H1 (cell line): Measurements from ENCODE around the gene CCT6A. TPM values are rescaled to one million over a fixed set of nuclear protein-coding genes. Genes with fewer than 3 reads are reported as not detected.
A peak's percentile ranks its signal among the peaks of the same experiment; 100 is the strongest.

ENCODE experiments used
- CTCF ChIA-PET: fragments of 300-600 bp; sonication (Branson Sonifier 250); formaldehyde crosslinking; loops from one replicate; lab custom pipeline; 2021; ENCODE audit not compliant: partially characterized antibody; lab: Charles Lee
- POLR2A ChIA-PET: fragments of 300-600 bp; sonication (Branson Sonifier 250); formaldehyde crosslinking; loops from one replicate; lab custom pipeline; 2021; ENCODE audit warnings: inconsistent platforms; ENCODE audit not compliant: partially characterized antibody; lab: Charles Lee
- DNase-seq, 2 experiments: peaks; one replicate each; pipeline versions ENCODE4 v3.0.0 to v3.0.0-alpha.2; 2010 to 2022; ENCODE audit warnings: low spot score in 2 of 2, low read depth in 1 of 2, mixed read lengths in 1 of 2
- FAIRE-seq: peaks from 2 replicates; lab custom pipeline; 2011; peaks lifted over from hg19 to GRCh38; lab: Jason Lieb, UNC
- H2AFZ ChIP-seq: 2 replicates; pipeline ENCODE4 v1.8.1; 2012; ENCODE audit warnings: low read length, inconsistent platforms
- H2AK5ac ChIP-seq: 2 replicates; pipeline ENCODE4 v1.6.1; 2013; ENCODE audit warnings: low read depth, low read length
- H2BK120ac ChIP-seq: replicated peaks from 2 replicates; pipeline ENCODE3; 2013; ENCODE audit warnings: low read depth, low read length, inconsistent platforms
- H2BK12ac ChIP-seq: 2 replicates; pipeline ENCODE4 v1.6.1; 2013; ENCODE audit warnings: low read depth, low read length
- H2BK15ac ChIP-seq: 2 replicates; pipeline ENCODE4 v1.6.1; 2013; ENCODE audit warnings: low read length
- H2BK20ac ChIP-seq: 2 replicates; pipeline ENCODE4 v1.6.1; 2013; ENCODE audit warnings: low read length
- H2BK5ac ChIP-seq: 2 replicates; pipeline ENCODE4 v1.6.1; 2013; ENCODE audit warnings: low read depth, low read length
- H3K14ac ChIP-seq: 2 replicates; pipeline ENCODE4 v1.6.1; 2013; ENCODE audit warnings: inconsistent platforms; ENCODE audit not compliant: insufficient read length
- H3K18ac ChIP-seq: 2 replicates; pipeline ENCODE4 v1.6.1; 2013; ENCODE audit warnings: low read length; ENCODE audit errors: extremely low read depth
- H3K23ac ChIP-seq: 2 replicates; pipeline ENCODE4 v1.6.1; 2013; ENCODE audit warnings: inconsistent platforms; ENCODE audit not compliant: insufficient read length
- H3K23me2 ChIP-seq: 2 replicates; pipeline ENCODE4 v1.6.1; 2013; ENCODE audit warnings: low read depth, low read length
- H3K27ac ChIP-seq: 2 replicates; pipeline ENCODE4 v1.6.1; 2011; ENCODE audit warnings: low read depth, low read length, inconsistent platforms
- H3K27me3 ChIP-seq, 4 experiments: replicated peaks in 1 of 4; 1 replicate in 1 of 4; 2 replicates in 3 of 4; pipeline versions ENCODE4 v1.6.1 to v1.8.1; 2011 to 2013; ENCODE audit warnings: low read length in 3 of 4, mild to moderate bottlenecking in 3 of 4, inconsistent platforms in 2 of 4, mixed read lengths in 2 of 4, moderate library complexity in 1 of 4; ENCODE audit not compliant: control insufficient read depth in 3 of 4, insufficient read depth in 3 of 4; ENCODE audit errors: extremely low read depth in 1 of 4
- H3K36me3 ChIP-seq, 4 experiments: 2 replicates each; pipeline versions ENCODE4 v1.6.1 to v1.8.1; 2011 to 2013; ENCODE audit warnings: mild to moderate bottlenecking in 4 of 4, low read length in 3 of 4, moderate library complexity in 2 of 4, control low read depth in 1 of 4, inconsistent platforms in 1 of 4; ENCODE audit not compliant: insufficient read depth in 4 of 4, control insufficient read depth in 2 of 4
- H3K4ac ChIP-seq: replicated peaks from 2 replicates; pipeline ENCODE3; 2013; ENCODE audit warnings: low read length, low read depth, mixed read lengths, inconsistent platforms; ENCODE audit not compliant: insufficient read length
- H3K4me1 ChIP-seq, 4 experiments: replicated peaks in 1 of 4; 1 replicate in 1 of 4; 2 replicates in 3 of 4; pipeline versions ENCODE4 v1.6.1 to v1.8.1; 2011 to 2013; ENCODE audit warnings: low read length in 3 of 4, inconsistent platforms in 2 of 4, mixed read lengths in 1 of 4; ENCODE audit not compliant: insufficient read depth in 4 of 4, control insufficient read depth in 3 of 4
- H3K4me2 ChIP-seq, 2 experiments: 2 replicates each; pipeline versions ENCODE4 v1.6.1 to v1.8.1; 2011 to 2013; ENCODE audit warnings: low read depth in 2 of 2, low read length in 2 of 2, control low read depth in 1 of 2, inconsistent platforms in 1 of 2, mild to moderate bottlenecking in 1 of 2; ENCODE audit not compliant: insufficient read depth in 1 of 2
- H3K4me3 ChIP-seq, 4 experiments: fragments of 200-600, 300-600 bp in 1 of 4; sonication (generic), shearing (Covaris generic), sonication (Bioruptor Twin) in 1 of 4; 2 replicates each; pipeline versions ENCODE4 v1.5.1 to v1.8.1; 2011 to 2016; ENCODE audit warnings: low read length in 4 of 4, low read depth in 3 of 4, control low read depth in 2 of 4, inconsistent platforms in 2 of 4, mild to moderate bottlenecking in 2 of 4, mixed read lengths in 1 of 4, moderate library complexity in 1 of 4; ENCODE audit not compliant: insufficient read depth in 2 of 4; ENCODE audit errors: extremely low read depth in 1 of 4
- H3K56ac ChIP-seq: replicated peaks from 2 replicates; pipeline ENCODE3; 2013; ENCODE audit warnings: low read depth, mild to moderate bottlenecking, mixed read lengths, low read length, inconsistent platforms; ENCODE audit not compliant: insufficient read length
- H3K79me1 ChIP-seq: 2 replicates; pipeline ENCODE4 v1.6.1; 2013; ENCODE audit warnings: low read depth, low read length, control low read depth
- H3K79me2 ChIP-seq, 2 experiments: 2 replicates each; pipeline versions ENCODE4 v1.6.1 to v1.8.1; 2012 to 2013; ENCODE audit warnings: low read length in 2 of 2, mild to moderate bottlenecking in 2 of 2, inconsistent platforms in 1 of 2; ENCODE audit not compliant: insufficient read depth in 2 of 2, control insufficient read depth in 1 of 2
- H3K9ac ChIP-seq, 4 experiments: replicated peaks in 1 of 4; 1 replicate in 1 of 4; 2 replicates in 3 of 4; pipeline versions ENCODE4 v1.6.1 to v1.8.1; 2011 to 2013; ENCODE audit warnings: low read depth in 3 of 4, low read length in 3 of 4, control low read depth in 2 of 4, mild to moderate bottlenecking in 2 of 4, moderate library complexity in 2 of 4, inconsistent platforms in 1 of 4; ENCODE audit errors: extremely low read depth in 1 of 4
- H3K9me3 ChIP-seq, 2 experiments: 2 replicates each; pipeline versions ENCODE4 v1.6.1 to v1.8.1; 2012 to 2013; ENCODE audit warnings: mild to moderate bottlenecking in 2 of 2, moderate library complexity in 2 of 2, control low read depth in 1 of 2, inconsistent platforms in 1 of 2, low read depth in 1 of 2, low read length in 1 of 2, mixed read lengths in 1 of 2; ENCODE audit not compliant: insufficient read depth in 2 of 2
- H4K20me1 ChIP-seq, 2 experiments: replicated peaks in 1 of 2; 2 replicates each; pipeline versions ENCODE3 to v1.8.1; 2011 to 2013; ENCODE audit warnings: inconsistent platforms in 2 of 2, low read length in 2 of 2, mild to moderate bottlenecking in 1 of 2; ENCODE audit not compliant: insufficient read depth in 2 of 2, control insufficient read depth in 1 of 2
- H4K5ac ChIP-seq: 2 replicates; pipeline ENCODE4 v1.6.1; 2013; ENCODE audit warnings: low read length, low read depth, mixed read lengths, inconsistent platforms; ENCODE audit not compliant: insufficient read length
- H4K8ac ChIP-seq: 2 replicates; pipeline ENCODE4 v1.8.0; 2013; ENCODE audit warnings: mild to moderate bottlenecking, moderate library complexity, low read length, inconsistent platforms; ENCODE audit not compliant: insufficient read depth; ENCODE audit errors: extremely low read depth
- H4K91ac ChIP-seq: replicated peaks from 2 replicates; pipeline ENCODE3; 2013; ENCODE audit warnings: low read length, mixed read lengths, inconsistent platforms; ENCODE audit not compliant: insufficient read length
- ASH2L ChIP-seq: fragments of 200-600, 300-600 bp; sonication (generic); IDR thresholded peaks from one replicate; pipeline ENCODE4 v1.7.1; 2017; ENCODE audit warnings: low read length
- CBX5 ChIP-seq: fragments of 300-800, 300-1000 bp; sonication (generic); IDR thresholded peaks from 2 replicates; pipeline ENCODE4 v1.7.1; 2016; ENCODE audit warnings: antibody characterized with exemption, low read length, low read depth
- CBX8 ChIP-seq: fragments of 300-800, 300-1000 bp; sonication (generic); IDR thresholded peaks from 2 replicates; pipeline ENCODE4 v1.7.1; 2016; ENCODE audit warnings: low read depth, low read length, borderline replicate concordance
- GABPA ChIP-seq: IDR thresholded peaks from 2 replicates; pipeline ENCODE4 v1.6.1; 2011; ENCODE audit warnings: mild to moderate bottlenecking, low read length, moderate library complexity, borderline replicate concordance; ENCODE audit not compliant: insufficient read depth
- JUND ChIP-seq: IDR thresholded peaks from 2 replicates; pipeline ENCODE4 v1.6.1; 2011; ENCODE audit warnings: mild to moderate bottlenecking, improper control_type of control experiment, low read length
- KDM5A ChIP-seq: fragments of 200-600 bp; IDR thresholded peaks from 2 replicates; pipeline ENCODE4 v1.7.1; 2012; ENCODE audit warnings: mild to moderate bottlenecking, low read length, inconsistent platforms, mixed read lengths
- POLR2A ChIP-seq, 2 experiments: IDR thresholded peaks; 1 replicate in 1 of 2; 2 replicates in 1 of 2; pipeline ENCODE4 v1.6.1; 2011; ENCODE audit warnings: low read depth in 2 of 2, low read length in 2 of 2, mild to moderate bottlenecking in 2 of 2; ENCODE audit errors: control extremely low read depth in 1 of 2
- SP1 ChIP-seq: IDR thresholded peaks from 2 replicates; pipeline ENCODE4 v1.6.1; 2011; ENCODE audit warnings: low read depth, low read length
- TAF1 ChIP-seq: IDR thresholded peaks from 2 replicates; pipeline ENCODE4 v1.6.1; 2011; ENCODE audit warnings: mild to moderate bottlenecking, low read depth, low read length
- TAF7 ChIP-seq: optimal IDR thresholded peaks from 2 replicates; pipeline ENCODE3; 2011; ENCODE audit warnings: low read depth, mild to moderate bottlenecking, inconsistent platforms, low read length, moderate library complexity, borderline replicate concordance
- TBP ChIP-seq: IDR thresholded peaks from 2 replicates; pipeline ENCODE4 v1.6.1; 2011; ENCODE audit warnings: low read depth, low read length, improper control_type of control experiment
- WGBS, 2 experiments: shearing (Covaris generic) in 1 of 2; methylation state at CpG; one replicate each; pipeline versions ENCODE4 v1.1.6 to v1.1.7; 2013 to 2015; ENCODE audit warnings: low lambda C conversion rate in 2 of 2, mixed read lengths in 2 of 2, inconsistent platforms in 1 of 2, low coverage in 1 of 2, missing lambda C conversion rate in 1 of 2; ENCODE audit not compliant: insufficient replicate concordance in 2 of 2, insufficient coverage in 1 of 2, insufficient read length in 1 of 2; ENCODE audit errors: extremely low coverage in 1 of 2, missing lambda C conversion rate in 1 of 2; 5-methylcytosine and 5-hydroxymethylcytosine counted together
- polyA plus RNA-seq, 7 experiments: library from polyadenylated mRNA; depleted of rRNA in 3 of 7; stranded (reverse) in 5 of 7; unstranded in 2 of 7; fragments of >200 nt in 5 of 7; fragments of 200-250 nt in 2 of 7; gene quantifications; 1 replicate in 5 of 7; 2 replicates in 1 of 7; 4 replicates in 1 of 7; pipeline versions ENCODE4 v1.2.1 to v1.2.3, GENCODE V29; 2011 to 2013; ENCODE audit warnings: missing spikeins in 2 of 7, mixed read lengths in 2 of 7
- total RNA-seq: library from RNA; stranded (reverse); fragmentation: NEBNext Ultra II Directional; extraction: Animal tissue kit (Norgen Biotek cat#: 25700); gene quantifications from 2 replicates; pipeline ENCODE4 v1.2.1, GENCODE V29; 2021

CCT6A gene
- total and polyA plus RNA-seq, 2 of the 8 experiments (the other 6 are each of a cell fraction or from before 2014, with no cell fraction given): 201 to 272 TPM

- H3K4me2 ChIP-seq: peak overlapping the region; percentile 59 to 68
- peaks cover 2 to 30% (median 11%) of the 10 kb centered on the region in 4 experiments; a peak in 7 of 8 replicates for H3K36me3 ChIP-seq
- no peaks in the 10 kb centered on the region; the same call in 1 of the 2 replicates for H3K79me1 ChIP-seq
- H3K79me2 ChIP-seq: peaks cover 0 to 18% of the 10 kb centered on the region in 2 experiments; a peak in 2 of 4 replicates
- H4K8ac ChIP-seq: no peak overlapping the region
- H3K27ac ChIP-seq: peak overlapping the region; percentile 52
- 2% methylated on average over 23 of the region's 27 CpGs; no CpG with 5 or more reads in 1 of the 2 experiments for WGBS, 2 experiments
- H3K27me3 ChIP-seq: no peaks in the 10 kb centered on the region
- peak overlapping the region; percentile 74 to 94 (median 80) for H3K4me3 ChIP-seq
- peak overlapping the region; percentile 23 for H4K5ac ChIP-seq
- no peak overlapping the region for H2AK5ac ChIP-seq
- POLR2A ChIA-PET: interaction anchor here (0.6 to 44.4 kb wide), 14 partner anchors 10 to 404 kb away, joined by 3 to 869 read pairs (median 6); partner anchors contain the start of genes CCT6A, CHCHD2, NIPSNAP2 and PHKG1
- no peak overlapping the region for H2BK20ac ChIP-seq
- H3K18ac ChIP-seq: peak overlapping the region; percentile 17
- H3K9ac ChIP-seq: peak overlapping the region; percentile 66 to 79 (median 70)
- H2BK5ac ChIP-seq: peak overlapping the region; percentile 61; the same call in 1 of the 2 replicates
- H3K23ac ChIP-seq: no peak overlapping the region
- no peak overlapping the region for H4K91ac ChIP-seq
- DNase-seq: peak; percentile 81 to 91
- H4K20me1 ChIP-seq: no peaks in the 10 kb centered on the region
- H3K56ac ChIP-seq: no peak overlapping the region
- H2BK120ac ChIP-seq: no peak overlapping the region
- H3K4ac ChIP-seq: no peak overlapping the region
- no peaks in the 10 kb centered on the region for H3K23me2 ChIP-seq
- no peak overlapping the region for H3K14ac ChIP-seq
- H2AFZ ChIP-seq: 0 out of 2 replicates have a peak overlapping the region, but pooled peaks have one; percentile 55
- H3K4me1 ChIP-seq: no peaks in the 10 kb centered on the region
- H2BK15ac ChIP-seq: no peak overlapping the region
- H2BK12ac ChIP-seq: no peak overlapping the region
- CTCF ChIA-PET: interaction anchor here (1.1 to 2.4 kb wide), 5 partner anchors 12 to 291 kb away, joined by 3 to 8 read pairs (median 4); no protein-coding TSS in a partner anchor
- FAIRE-seq: no peak
- no peaks in the 10 kb centered on the region for H3K9me3 ChIP-seq
- TF ChIP-seq JUND (peak; percentile 48; the same call in 1 of the 2 replicates), ASH2L (peak; percentile 76), POLR2A (IDR thresholded peaks at IDR 0.05; ENCODE audit: control extremely low read depth in 1 of 2, low read depth in 2 of 2, low read length in 2 of 2) (peak in 1 of 2 experiments; percentile 87; a peak in 2 of 3 replicates), TAF7 (peak; percentile 76), CBX5 (no peak), TBP (peak; percentile 88), SP1 (peak; percentile 17; the same call in 1 of the 2 replicates), CBX8 (no peak), TAF1 (peak; percentile 90), KDM5A (no peak; the same call in 1 of the 2 replicates), GABPA (0 out of 2 replicates have a peak, but pooled peaks have one; percentile 20)
Measured at GRCh38 chr7:56033671-56034432, 17.7 kb upstream of the CCT6A start.
